GM13977 (cell line): ENCODE measurements around the gene USP13.

ENCODE experiments used
- DNase-seq: peaks from one replicate; pipeline ENCODE4 v3.0.0; 2012; ENCODE audit warnings: low spot score
- in situ Hi-C: fragments of 300-500 bp; cut with MboI; formaldehyde crosslinking; loops from one replicate; pipeline ENCODE4 v1.12.0; 2022; ENCODE audit warnings: low sequenced_read_pairs, low pct_unique_long_range_greater_than_20kb, mixed read lengths, inconsistent platforms; ENCODE audit not compliant: unreplicated experiment
- TF ChIP-seq, protein P1 (sequence below): IDR thresholded peaks from 2 replicates; pipeline ENCODE4 v1.5.1; 2012; ENCODE audit warnings: mild to moderate bottlenecking, control low read depth; ENCODE audit not compliant: insufficient read depth; ENCODE audit errors: extremely low read depth, missing control alignments

Gene USP13

DNA sequence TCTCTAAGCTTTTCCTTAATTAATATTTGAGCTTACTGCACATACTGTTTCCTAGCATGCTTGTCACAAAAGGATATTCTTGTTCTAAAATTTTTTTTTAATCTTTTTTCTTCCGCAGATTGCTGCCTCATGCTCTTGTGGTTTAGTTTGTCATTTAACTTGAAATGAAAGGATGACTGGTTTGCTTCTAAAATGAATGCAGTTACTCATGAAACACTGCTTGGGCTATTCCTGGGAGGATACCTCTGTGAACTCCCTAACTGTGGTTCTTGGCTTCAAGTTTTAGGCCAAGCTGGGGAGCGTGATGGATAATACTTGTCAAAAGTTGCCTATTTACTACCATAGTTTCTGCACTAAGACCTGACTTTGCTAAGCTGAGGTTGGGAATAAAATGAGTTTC lies 64.0 kb downstream of the USP13 start:
- DNase-seq: no peak
- TF ChIP-seq, protein P1, sequence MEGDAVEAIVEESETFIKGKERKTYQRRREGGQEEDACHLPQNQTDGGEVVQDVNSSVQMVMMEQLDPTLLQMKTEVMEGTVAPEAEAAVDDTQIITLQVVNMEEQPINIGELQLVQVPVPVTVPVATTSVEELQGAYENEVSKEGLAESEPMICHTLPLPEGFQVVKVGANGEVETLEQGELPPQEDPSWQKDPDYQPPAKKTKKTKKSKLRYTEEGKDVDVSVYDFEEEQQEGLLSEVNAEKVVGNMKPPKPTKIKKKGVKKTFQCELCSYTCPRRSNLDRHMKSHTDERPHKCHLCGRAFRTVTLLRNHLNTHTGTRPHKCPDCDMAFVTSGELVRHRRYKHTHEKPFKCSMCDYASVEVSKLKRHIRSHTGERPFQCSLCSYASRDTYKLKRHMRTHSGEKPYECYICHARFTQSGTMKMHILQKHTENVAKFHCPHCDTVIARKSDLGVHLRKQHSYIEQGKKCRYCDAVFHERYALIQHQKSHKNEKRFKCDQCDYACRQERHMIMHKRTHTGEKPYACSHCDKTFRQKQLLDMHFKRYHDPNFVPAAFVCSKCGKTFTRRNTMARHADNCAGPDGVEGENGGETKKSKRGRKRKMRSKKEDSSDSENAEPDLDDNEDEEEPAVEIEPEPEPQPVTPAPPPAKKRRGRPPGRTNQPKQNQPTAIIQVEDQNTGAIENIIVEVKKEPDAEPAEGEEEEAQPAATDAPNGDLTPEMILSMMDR: no peak
- in situ Hi-C loops: no loop called here

DNA sequence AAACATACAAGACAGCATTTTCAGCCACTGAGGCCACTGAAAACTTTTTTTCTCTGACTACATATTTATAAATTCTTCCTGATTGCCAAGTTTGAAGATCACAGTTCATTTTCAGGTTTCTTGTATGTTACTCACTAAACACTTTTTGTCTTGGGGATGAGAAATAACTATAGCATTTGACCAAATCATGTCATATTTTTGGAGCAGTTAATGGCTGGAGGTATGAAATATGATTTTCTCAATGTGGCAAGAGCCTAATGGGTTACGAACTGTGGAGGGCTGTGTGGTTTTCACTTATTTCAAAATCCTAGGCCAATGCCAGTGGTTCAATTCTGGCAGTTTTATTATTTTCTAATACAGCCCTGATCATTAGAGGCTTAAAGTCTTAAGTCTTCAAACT lies 64.4 kb downstream of the USP13 start:
- TF ChIP-seq, protein P1: no peak
- in situ Hi-C loops: no loop called here
- DNase-seq: no peak

DNA sequence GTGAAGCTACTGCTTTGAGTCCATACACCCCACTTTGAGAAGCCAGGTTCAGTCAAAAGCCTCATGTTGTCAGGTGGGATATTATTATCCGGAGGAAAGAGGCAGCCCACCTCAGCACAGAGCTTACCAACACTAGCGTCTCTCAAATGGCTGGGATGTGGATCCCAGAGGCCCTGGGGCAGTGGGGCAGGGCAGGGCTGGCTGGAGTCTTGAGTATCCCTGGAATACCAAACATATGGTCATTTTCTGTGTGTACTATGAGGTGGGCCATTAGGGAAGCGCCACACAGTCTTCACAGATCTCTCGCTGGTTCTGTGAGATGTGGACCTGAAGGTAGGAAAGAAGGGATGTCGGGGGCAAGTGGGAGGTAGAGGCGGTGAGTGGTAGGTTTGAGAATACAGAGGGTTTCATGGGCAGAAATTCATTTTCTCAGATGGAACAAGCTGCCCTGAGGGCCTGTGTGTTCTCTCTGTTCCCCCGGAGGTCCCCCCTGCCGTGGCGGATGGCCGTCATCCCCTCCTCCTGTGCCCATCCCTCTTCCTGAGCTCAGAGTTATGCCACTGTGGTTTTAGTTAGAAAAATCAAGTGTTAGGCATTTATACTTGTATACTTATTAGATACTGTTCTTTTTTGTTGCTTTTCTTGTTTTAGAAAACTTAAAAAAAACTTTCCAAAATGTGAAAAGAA lies 66.4 kb downstream of the USP13 start:
- DNase-seq: no peak
- in situ Hi-C loops: no loop called here
- TF ChIP-seq, protein P1: no peak

DNA sequence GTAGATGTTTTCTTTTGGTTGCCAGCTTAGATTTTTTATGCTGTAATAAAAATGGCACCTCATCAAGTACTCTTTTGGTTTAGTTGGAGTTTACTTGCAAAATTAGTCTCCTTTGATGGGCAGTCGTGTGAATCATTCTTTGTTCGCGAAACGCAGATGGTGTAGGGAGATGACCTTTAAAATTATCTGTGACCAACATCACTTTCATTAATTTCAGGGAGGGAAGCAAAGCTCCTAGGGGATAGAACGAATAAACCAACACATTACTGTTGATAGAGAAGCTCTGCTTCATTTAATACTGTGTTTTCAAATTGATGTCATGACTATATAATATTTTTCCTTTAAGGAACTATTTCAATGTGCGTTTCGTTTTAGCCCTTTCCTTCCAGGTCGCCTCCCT lies 67.4 kb downstream of the USP13 start:
- TF ChIP-seq, protein P1: no peak
- in situ Hi-C loops: no loop called here
- DNase-seq: no peak

DNA sequence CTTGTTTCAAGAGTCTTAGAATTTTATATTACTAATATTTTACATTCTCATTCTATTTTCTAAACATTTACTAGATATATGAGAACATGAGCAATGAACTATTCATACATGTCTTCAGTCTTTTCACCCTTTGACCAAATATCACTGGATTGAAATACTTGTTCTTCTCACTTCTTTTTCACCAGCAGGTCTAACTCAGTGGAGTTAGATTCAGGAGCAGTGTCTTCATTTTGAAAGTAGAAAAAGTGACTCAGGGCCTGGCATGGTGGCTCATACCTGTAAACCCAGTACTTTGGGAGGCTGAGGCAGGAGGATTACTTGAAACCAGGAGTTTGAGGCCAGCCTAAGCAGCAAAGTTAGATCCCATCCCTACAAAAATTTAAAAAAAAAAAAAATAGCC lies 70.8 kb downstream of the USP13 start:
- TF ChIP-seq, protein P1: no peak
- in situ Hi-C loops: no loop called here
- DNase-seq: no peak

DNA sequence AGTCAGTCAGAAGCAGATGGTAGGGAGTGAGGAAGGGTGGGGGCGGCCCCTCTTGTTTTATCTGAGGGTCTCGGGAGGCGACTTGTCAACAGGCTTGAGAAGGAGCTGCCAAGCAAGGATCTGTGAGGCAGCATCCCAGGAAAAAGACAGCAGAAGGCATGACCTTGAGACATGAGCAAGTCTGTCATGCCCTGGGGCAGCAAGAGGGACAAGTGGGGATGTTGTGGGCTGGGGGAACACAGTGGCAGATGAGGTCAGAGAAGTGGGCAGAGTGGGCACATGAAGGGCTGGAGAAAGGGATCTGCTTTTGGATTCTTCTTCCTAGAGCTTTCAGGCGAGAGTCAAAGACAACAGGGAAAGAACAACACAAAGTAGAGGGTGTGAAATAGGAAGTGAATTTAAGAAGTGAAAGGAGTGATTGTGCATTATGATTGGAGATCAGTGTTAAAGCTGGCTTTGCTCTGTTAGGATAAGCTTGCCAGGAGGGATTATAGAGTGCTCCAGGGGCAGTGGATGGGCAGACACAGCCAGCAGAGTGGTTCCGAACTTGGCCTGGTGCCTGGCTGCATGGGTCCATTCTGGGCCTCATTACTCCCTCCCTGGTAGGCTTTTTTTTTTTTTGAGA lies 73.3 kb downstream of the USP13 start:
- in situ Hi-C loops: no loop called here
- DNase-seq: no peak

More for the DNA sequence above, 73.3 kb downstream of the USP13 start:
- TF ChIP-seq, protein P1: no peak
